ENCODE data around the gene INS. TPM values are rescaled to one million over a fixed set of nuclear protein-coding genes. Genes with fewer than 3 reads are reported as not detected.

INS gene
- total RNA-seq, 1 experiment from 2014 or later, result not detected

GRCh38 chr11:2164861-2165555 is 4.0 kb upstream of the INS start:
- no peak for DNase-seq (ENCODE audit: low spot score)
- H3K27ac ChIP-seq (ENCODE audit: low read depth, low read length, poor library complexity, severe bottlenecking), result no peak overlapping the region
- H3K4me3 ChIP-seq (ENCODE audit: low read depth, low read length, poor library complexity, severe bottlenecking), result no peak overlapping the region
- no peaks in the 10 kb centered on the region for H3K4me1 ChIP-seq (ENCODE audit: insufficient read depth, low read length, poor library complexity, severe bottlenecking)
- H3K36me3 ChIP-seq (ENCODE audit: insufficient read depth, low read length, poor library complexity, severe bottlenecking), result no peaks in the 10 kb centered on the region
- ChIA-PET CTCF (no interaction called here), POLR2A (ENCODE audit: low non-redundant PET) (no interaction called here)
- H3K9me3 ChIP-seq (ENCODE audit: low read depth, low read length, poor library complexity, severe bottlenecking), result no peaks in the 10 kb centered on the region
- intact Hi-C loops (cut with micrococcal nuclease; ENCODE audit: unreplicated experiment), result no loop called here
- BruUV-seq (replicated peaks), result no TSS peak
- TF ChIP-seq EZH2 (IDR thresholded peaks at IDR 0.05; ENCODE audit: borderline replicate concordance, low read depth, low read length, poor library complexity, severe bottlenecking), result no peak
- TF ChIP-seq CTCF (conservative IDR thresholded peaks at IDR 0.05; ENCODE audit: low read depth, low read length), result no peak
- H3K27me3 ChIP-seq (replicated peaks; ENCODE audit: insufficient read depth, low read depth, low read length, poor library complexity), result no peaks in the 10 kb centered on the region

DNA sequence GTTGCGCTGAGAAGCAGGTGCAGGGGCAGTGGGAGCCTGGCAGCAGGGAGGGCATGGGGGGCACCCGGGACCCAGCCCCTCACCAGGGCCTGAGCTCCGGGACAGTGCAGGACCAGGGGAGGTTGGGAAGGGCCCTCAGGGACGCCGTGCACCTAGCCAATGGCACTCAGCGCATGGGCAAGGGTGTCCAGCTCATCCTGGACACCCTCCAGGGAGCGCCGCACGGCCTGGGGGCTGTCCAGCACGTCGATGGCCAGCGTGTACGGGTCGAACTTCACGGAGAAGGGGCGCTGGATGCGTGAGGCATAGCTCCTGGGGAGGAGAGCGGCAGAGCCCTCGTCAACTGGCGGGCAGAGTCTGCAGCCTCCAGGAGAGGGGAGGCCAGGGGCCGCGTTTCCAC is 3.1 kb upstream of the INS start:
- no peaks in the 10 kb centered on the region for H3K4me1 ChIP-seq (ENCODE audit: insufficient read depth, low read length, poor library complexity, severe bottlenecking)
- no peaks in the 10 kb centered on the region for H3K36me3 ChIP-seq (ENCODE audit: insufficient read depth, low read length, poor library complexity, severe bottlenecking)
- no peak overlapping the region for H3K4me3 ChIP-seq (ENCODE audit: low read depth, low read length, poor library complexity, severe bottlenecking)
- no peak overlapping the region for H3K27ac ChIP-seq (ENCODE audit: low read depth, low read length, poor library complexity, severe bottlenecking)
- H3K27me3 ChIP-seq (replicated peaks; ENCODE audit: insufficient read depth, low read depth, low read length, poor library complexity), result no peaks in the 10 kb centered on the region
- DNase-seq (ENCODE audit: low spot score), result no peak
- intact Hi-C loops (cut with micrococcal nuclease; ENCODE audit: unreplicated experiment), result no loop called here
- ChIA-PET CTCF (no interaction called here), POLR2A (ENCODE audit: low non-redundant PET) (no interaction called here)
- no peaks in the 10 kb centered on the region for H3K9me3 ChIP-seq (ENCODE audit: low read depth, low read length, poor library complexity, severe bottlenecking)
- no TSS peak for BruUV-seq (replicated peaks)
- TF ChIP-seq CTCF (conservative IDR thresholded peaks at IDR 0.05; ENCODE audit: low read depth, low read length) (no peak), EZH2 (IDR thresholded peaks at IDR 0.05; ENCODE audit: borderline replicate concordance, low read depth, low read length, poor library complexity, severe bottlenecking) (no peak)

DNA sequence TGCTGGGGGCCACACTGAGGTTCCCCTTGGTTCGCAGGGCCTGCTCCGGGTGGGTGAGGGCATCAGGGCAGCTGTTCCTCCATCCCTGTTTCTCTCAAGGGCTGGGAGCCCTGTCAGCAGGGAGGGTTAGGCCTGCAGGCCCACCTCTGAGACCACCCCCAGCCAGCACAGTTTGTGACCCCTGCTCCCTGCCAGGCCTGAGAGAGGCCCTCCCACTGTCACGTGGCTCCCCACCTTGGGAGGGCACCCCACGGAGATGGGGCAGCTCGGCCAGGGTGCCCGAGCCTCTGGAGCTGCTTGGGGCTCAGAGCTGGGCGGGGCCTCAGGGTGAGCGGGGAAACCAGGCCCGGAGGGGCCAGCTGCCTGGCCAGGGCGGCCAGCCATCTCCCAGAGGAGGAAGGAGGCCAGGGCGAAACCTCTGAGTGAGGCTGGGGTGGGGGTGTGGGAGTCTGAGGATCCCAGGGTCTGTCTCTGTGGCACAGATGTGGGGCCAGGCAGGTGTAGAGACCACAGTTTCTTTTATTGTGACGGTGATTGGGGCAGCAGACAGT is 2.5 kb upstream of the INS start:
- TF ChIP-seq EZH2 (IDR thresholded peaks at IDR 0.05; ENCODE audit: borderline replicate concordance, low read depth, low read length, poor library complexity, severe bottlenecking), result no peak
- TF ChIP-seq CTCF (conservative IDR thresholded peaks at IDR 0.05; ENCODE audit: low read depth, low read length), result no peak
- H3K27ac ChIP-seq (ENCODE audit: low read depth, low read length, poor library complexity, severe bottlenecking), result no peak overlapping the region
- no peaks in the 10 kb centered on the region for H3K9me3 ChIP-seq (ENCODE audit: low read depth, low read length, poor library complexity, severe bottlenecking)
- intact Hi-C loops (cut with micrococcal nuclease; ENCODE audit: unreplicated experiment), result no loop called here
- ChIA-PET CTCF (no interaction called here), POLR2A (ENCODE audit: low non-redundant PET) (no interaction called here)
- no peaks in the 10 kb centered on the region for H3K4me1 ChIP-seq (ENCODE audit: insufficient read depth, low read length, poor library complexity, severe bottlenecking)
- no peaks in the 10 kb centered on the region for H3K27me3 ChIP-seq (replicated peaks; ENCODE audit: insufficient read depth, low read depth, low read length, poor library complexity)
- H3K36me3 ChIP-seq (ENCODE audit: insufficient read depth, low read length, poor library complexity, severe bottlenecking), result no peaks in the 10 kb centered on the region
- BruUV-seq (replicated peaks), result no TSS peak
- no peak for DNase-seq (ENCODE audit: low spot score)
- H3K4me3 ChIP-seq (ENCODE audit: low read depth, low read length, poor library complexity, severe bottlenecking), result no peak overlapping the region
